Left ventricle myocardium superior (tissue), 1 donor: ENCODE measurements around the gene CADM1. TPM values are rescaled to one million over a fixed set of nuclear protein-coding genes. Genes with fewer than 3 reads are reported as not detected.

Experiments
- ATAC-seq: fragments of 200-7000 bp; cut with Tn5 transposase; one replicate; pipeline ENCODE4 v1.9.1; 2020; ENCODE audit warnings: mild to moderate bottlenecking, moderate library complexity
- DNase-seq: peaks from one replicate; pipeline ENCODE4 v3.0.0-alpha.2; 2020
- intact Hi-C: fragments of 100-400 bp; cut with micrococcal nuclease; formaldehyde crosslinking; loops from one replicate; pipeline ENCODE4 v1.11.0; 2022
- total RNA-seq: library from RNA; stranded (reverse); fragmentation: NEBNext Ultra II Directional; extraction: Animal tissue kit (Norgen Biotek cat#: 25700); gene quantifications from one replicate; pipeline ENCODE4 v1.2.1, GENCODE V29; 2021
- donor health status: DM: no; HTN: yes; CAD: no; lungs with severe emphysema.

Gene CADM1
- total RNA-seq, 1 donor from 2014 or later = 38.5 TPM

- DNase-seq = no peak
- ATAC-seq = no peak
- intact Hi-C loops = no loop called here
These were observed 261.2 kb downstream of the CADM1 start for GRCh38 chr11:115242982-115243381.

GRCh38 chr11:115241899-115242298, 262.3 kb downstream of the CADM1 start:
- no peak for ATAC-seq
- DNase-seq = no peak
- intact Hi-C loops = no loop called here

- no peak for DNase-seq
- intact Hi-C loops = no loop called here
- ATAC-seq = no peak
These were observed 265.4 kb downstream of the CADM1 start for GRCh38 chr11:115238791-115239190.

- DNase-seq = no peak
- intact Hi-C loops = no loop called here
- no peak for ATAC-seq
These were observed 266.1 kb downstream of the CADM1 start for GRCh38 chr11:115238086-115238485.

GRCh38 chr11:115237578-115237977, 266.6 kb downstream of the CADM1 start:
- intact Hi-C loops = no loop called here
- ATAC-seq (no peak), DNase-seq (no peak)

GRCh38 chr11:115234794-115235193, 269.4 kb downstream of the CADM1 start:
- intact Hi-C loops = no loop called here
- no peak for DNase-seq
- no peak for ATAC-seq

DNA sequence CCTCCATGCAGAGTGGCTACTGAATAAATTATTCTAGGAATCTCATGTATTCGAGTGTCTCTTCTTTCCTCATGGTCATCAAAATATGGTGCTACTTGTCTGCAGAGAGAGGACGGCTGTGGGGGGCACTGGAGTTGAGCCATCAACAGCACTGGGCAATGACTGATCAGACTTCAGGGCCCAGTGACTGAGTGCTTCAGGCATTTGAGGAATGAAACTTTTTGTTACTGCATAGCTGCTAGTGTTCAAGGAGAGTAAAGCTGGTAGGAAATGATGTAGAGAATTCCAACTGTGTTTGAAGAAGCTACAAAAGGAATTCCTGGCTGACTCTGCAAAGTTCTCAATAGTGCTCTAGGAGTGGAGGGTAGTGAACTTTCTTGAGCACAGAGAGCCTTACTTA, 277.7 kb downstream of the CADM1 start:
- intact Hi-C loops = no loop called here
- DNase-seq (no peak), ATAC-seq (peak; percentile 36)

GRCh38 chr11:115224551-115224950, 279.7 kb downstream of the CADM1 start:
- intact Hi-C loops = no loop called here
- ATAC-seq = no peak
- no peak for DNase-seq

- intact Hi-C loops = no loop called here
- no peak for DNase-seq
- no peak for ATAC-seq
These were observed 281.2 kb downstream of the CADM1 start for GRCh38 chr11:115222863-115223530.

DNA sequence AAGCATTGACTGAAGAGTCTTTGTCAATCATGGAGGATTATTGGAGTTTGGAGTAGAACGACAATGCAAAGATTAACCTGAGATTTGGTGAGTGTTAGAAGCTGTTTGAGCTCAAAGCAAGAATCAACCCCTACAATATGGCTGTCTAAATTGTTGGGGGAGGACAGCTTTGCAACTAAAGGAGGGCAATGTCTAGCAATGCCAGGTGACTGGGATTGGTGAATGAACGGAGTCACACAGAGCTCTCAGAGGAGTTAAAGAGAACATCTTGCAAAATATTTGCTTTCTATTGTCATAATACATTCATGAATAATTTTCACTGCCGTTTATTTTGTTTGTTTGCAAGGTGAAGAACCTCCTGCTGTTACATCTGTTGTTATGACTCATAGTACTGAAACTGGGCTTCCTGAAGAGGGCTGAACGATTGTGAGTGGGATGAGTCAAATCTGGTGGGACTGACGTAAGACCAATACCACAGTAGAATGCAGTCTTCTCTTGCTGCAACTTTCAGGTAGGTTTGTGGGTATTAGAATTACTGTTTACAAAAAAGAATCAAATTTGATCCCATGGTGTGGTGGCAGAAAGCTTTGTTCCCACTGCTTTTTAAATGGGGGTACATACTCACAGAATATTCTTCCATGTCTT, 281.9 kb downstream of the CADM1 start:
- intact Hi-C loops = no loop called here

DNA sequence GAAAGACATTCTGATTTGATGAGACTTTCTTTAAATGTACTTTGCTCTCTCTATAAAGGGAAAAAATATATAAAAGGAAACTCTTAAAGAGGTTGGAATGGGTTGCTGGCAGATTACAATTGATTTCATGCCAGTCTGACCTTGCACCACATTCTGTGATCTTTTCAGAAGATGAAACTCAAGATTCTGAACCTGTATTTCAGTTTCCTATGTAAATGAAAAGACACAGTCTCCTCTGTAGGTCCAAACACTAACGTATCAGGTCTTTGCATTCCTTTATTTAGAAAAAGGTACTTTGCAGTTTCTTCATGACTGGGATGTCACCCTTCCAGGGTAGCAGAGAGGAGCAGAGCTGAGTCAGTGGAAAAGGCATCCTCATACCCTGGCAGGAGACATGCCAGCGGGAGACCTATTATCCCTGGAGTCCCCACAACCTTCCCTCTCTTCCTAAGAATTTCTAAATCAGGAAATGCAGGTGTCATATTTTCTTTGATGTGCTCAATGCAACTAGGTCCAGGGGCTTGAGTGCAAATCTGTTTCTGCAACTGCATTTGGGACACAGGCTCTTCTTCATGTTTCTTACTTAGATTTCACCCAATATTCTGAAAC, 282.6 kb downstream of the CADM1 start:
- no peak for ATAC-seq
- intact Hi-C loops = no loop called here
- no peak for DNase-seq

More for the DNA sequence above, 281.9 kb downstream of the CADM1 start:
- no peak for DNase-seq
- ATAC-seq = no peak

DNA sequence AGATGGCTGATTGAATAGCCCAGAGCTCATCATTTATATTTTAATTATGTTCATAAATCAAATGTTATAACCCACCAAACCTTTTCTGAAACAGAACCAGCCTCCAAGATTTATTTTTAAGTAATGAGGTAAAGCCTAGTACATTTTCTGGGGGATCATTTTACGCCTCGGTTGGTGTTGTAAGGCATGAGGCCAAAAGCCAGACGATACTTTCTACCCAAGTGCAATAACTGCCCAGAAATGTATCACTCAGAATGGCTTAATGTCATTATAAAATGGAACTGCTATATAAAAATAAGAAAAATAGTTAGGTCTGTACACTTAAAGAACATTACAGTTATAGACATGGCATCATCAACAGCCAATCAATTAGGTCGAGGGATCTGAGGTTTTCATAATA, 283.3 kb downstream of the CADM1 start:
- no peak for DNase-seq
- peak; percentile 40 for ATAC-seq
- intact Hi-C loops = no loop called here

DNA sequence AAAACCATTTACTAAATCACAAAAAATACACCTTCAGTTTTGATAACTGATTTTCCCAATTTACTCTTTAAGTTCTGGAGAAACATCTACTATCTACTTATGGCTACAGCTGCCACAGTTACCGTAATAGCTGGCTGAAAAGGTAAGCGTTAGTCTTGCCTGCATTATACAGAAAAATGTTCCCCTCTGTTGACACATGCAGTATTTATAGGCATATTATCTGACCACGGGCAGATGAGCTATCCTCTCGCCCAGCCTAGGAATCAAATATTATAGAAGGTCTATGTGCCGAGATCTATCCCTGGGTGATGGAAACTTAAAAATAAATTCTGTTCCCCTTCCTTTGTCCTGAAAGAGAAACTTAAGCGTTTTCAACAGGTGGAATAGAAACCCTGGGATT, 283.8 kb downstream of the CADM1 start:
- DNase-seq (no peak), ATAC-seq (peak; percentile 28)
- intact Hi-C loops = no loop called here

- DNase-seq (no peak), ATAC-seq (peak; percentile 57)
- intact Hi-C loops = no loop called here
These were observed 284.8 kb downstream of the CADM1 start for GRCh38 chr11:115219376-115219775.

GRCh38 chr11:115217726-115218311, 286.4 kb downstream of the CADM1 start:
- intact Hi-C loops = no loop called here
- no peak for ATAC-seq
- no peak for DNase-seq

DNA sequence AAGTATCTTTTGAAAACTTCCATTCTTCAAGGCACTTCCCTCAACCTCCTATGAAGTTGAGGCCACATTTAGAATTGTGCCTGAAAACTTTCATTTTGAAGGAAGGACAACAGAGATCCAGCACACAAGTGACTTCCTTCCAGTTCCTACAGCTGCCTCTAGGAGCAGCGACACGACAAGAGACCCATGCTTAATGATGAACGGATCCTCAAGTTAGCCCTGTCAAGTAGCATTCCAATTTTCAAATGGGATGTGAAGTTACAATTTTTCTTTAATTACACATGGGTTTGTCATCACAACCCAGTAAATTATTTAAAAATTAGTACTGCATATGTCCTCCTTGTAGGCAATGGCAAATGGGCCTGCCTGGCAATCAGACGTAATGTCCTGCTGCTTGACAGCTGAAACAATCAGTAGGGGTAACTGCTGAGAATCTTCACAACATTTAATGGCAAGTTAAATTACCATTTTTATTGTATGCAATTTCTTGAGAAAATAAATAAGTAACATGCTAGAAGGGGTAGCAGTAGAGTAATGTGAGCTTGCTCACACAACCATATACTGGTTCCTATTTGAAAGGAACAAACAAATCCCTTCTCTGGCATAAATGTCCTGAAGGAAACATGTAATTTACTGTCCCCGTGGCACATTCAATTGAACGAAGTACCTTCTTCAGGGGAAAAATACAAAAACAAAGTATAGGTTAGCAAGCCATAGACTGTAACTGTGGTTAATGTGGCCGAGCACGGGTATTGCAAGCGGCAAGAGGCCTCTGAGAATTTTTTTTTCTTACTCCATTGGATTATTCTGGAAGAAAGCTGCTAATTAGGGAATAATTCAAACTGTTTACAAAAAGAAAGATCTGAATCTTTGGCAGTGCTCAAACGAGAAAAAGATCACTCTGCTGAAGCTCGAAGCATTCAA, 288.3 kb downstream of the CADM1 start:
- no peak for ATAC-seq
- intact Hi-C loops = no loop called here

GRCh38 chr11:115214644-115215234, 289.5 kb downstream of the CADM1 start:
- intact Hi-C loops = no loop called here
- no peak for ATAC-seq

More for the DNA sequence above, 288.3 kb downstream of the CADM1 start:
- no peak for DNase-seq

DNA sequence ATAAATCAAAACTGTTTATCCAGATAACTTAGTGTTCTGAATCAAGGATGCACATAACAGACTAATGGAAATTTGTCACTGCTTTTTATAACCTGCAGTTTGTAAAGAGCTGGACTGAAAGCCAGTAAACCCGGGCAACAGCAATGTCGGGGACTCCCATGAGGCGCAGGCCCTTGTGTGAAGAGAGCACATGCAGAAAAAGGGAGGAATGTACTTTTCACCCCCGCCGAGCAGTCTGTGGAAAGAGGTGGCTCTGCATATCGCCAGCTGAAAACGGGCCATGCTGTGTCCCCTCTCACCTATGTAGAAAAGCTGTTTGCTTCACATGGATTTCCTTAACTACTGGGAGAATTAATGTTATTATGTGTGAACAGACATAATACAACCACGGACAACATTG, 291.2 kb downstream of the CADM1 start:
- intact Hi-C loops = no loop called here
- ATAC-seq (peak; percentile 60), DNase-seq (peak; percentile 21)

More at GRCh38 chr11:115214644-115215234, 289.5 kb downstream of the CADM1 start:
- DNase-seq = no peak

DNA sequence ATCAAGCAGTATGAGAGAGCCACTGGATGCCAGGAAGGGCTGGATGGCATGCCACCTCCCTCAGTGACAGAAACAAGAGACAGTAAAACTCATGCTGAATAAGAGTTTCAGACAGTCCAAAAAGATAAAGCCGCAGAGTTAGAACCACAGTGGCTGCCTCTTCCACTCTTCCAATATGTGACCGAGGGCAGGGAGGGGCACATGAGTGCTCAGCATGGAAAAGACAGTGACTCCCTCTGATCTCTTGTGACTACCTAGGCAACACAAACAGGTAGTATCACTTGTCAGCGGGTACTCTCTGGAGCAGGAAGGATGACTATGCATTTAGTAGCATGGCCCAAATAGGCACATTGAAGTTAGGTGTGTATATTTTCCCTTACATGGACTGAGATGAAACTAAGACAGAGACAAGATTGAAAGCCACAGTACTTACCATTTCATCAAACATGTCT, 295.4 kb downstream of the CADM1 start:
- DNase-seq (no peak), ATAC-seq (peak; percentile 38)
- intact Hi-C loops = no loop called here
